HFFc6 (cell line): ENCODE measurements around the gene ACTRT2. TPM values are rescaled to one million over a fixed set of nuclear protein-coding genes. Genes with fewer than 3 reads are reported as not detected.

ENCODE experiments used
- DNase-seq: peaks from one replicate; pipeline ENCODE4 v3.0.0-alpha.2; 2018
- H3K27ac Mint-ChIP-seq: 2 replicates; pipeline ENCODE4 v1.8.0; 2020; ENCODE audit warnings: mild to moderate bottlenecking, mixed read lengths
- H3K27me3 Mint-ChIP-seq: 2 replicates; pipeline ENCODE4 v1.8.0; 2021; ENCODE audit warnings: mild to moderate bottlenecking, moderate library complexity, mixed read lengths; ENCODE audit not compliant: insufficient read depth
- H3K36me3 Mint-ChIP-seq: 2 replicates; pipeline ENCODE4 v1.8.0; 2021; ENCODE audit warnings: low read depth, mixed read lengths
- H3K4me1 Mint-ChIP-seq: 2 replicates; pipeline ENCODE4 v1.8.0; 2020; ENCODE audit warnings: low read depth, mixed read lengths
- H3K4me3 Mint-ChIP-seq: 2 replicates; pipeline ENCODE4 v1.8.0; 2020; ENCODE audit warnings: mild to moderate bottlenecking, moderate library complexity, mixed read lengths
- H3K9me3 Mint-ChIP-seq: 2 replicates; pipeline ENCODE4 v1.8.0; 2020; ENCODE audit warnings: mild to moderate bottlenecking, mixed read lengths
- CTCF ChIP-seq: fragments of 200-600 bp; sonication (generic); IDR thresholded peaks from 2 replicates; pipeline ENCODE4 v1.5.0; 2021; ENCODE audit warnings: antibody characterized with exemption, mild to moderate bottlenecking
- total RNA-seq, 6 experiments: library from RNA; stranded (reverse); fragmentation: NEBNext Ultra II Directional; extraction: Animal tissue kit (Norgen Biotek cat#: 25700); gene quantifications; 2 replicates in 1 of 6; 3 replicates in 5 of 6; pipeline ENCODE4 v1.2.3, GENCODE V29; 2021

The ACTRT2 gene
- total RNA-seq, 6 experiments from 2014 or later, result not detected

- H3K9me3 Mint-ChIP-seq, result no peaks in the 10 kb centered on the region
- peaks cover 23% of the 10 kb centered on the region for H3K27me3 Mint-ChIP-seq
- peak; percentile 13 for DNase-seq
Observed at GRCh38 chr1:3060601-3061551, 39.6 kb downstream of the ACTRT2 start.

GRCh38 chr1:3061566-3061965, 40.3 kb downstream of the ACTRT2 start:
- Mint-ChIP-seq H3K36me3 (no peaks in the 10 kb centered on the region), H3K27ac (no peak overlapping the region), H3K4me1 (no peaks in the 10 kb centered on the region), H3K27me3 (peaks cover 23% of the 10 kb centered on the region), H3K9me3 (no peaks in the 10 kb centered on the region), H3K4me3 (no peak overlapping the region)
- DNase-seq, result no peak
- no peak for TF ChIP-seq CTCF

More at GRCh38 chr1:3060601-3061551, 39.6 kb downstream of the ACTRT2 start:
- H3K4me3 Mint-ChIP-seq, result no peak overlapping the region
- H3K27ac Mint-ChIP-seq, result no peak overlapping the region
- TF ChIP-seq CTCF, result no peak
- H3K4me1 Mint-ChIP-seq, result no peaks in the 10 kb centered on the region
- H3K36me3 Mint-ChIP-seq, result no peaks in the 10 kb centered on the region

GRCh38 chr1:3061981-3062615, 40.8 kb downstream of the ACTRT2 start:
- H3K4me3 Mint-ChIP-seq, result no peak overlapping the region

GRCh38 chr1:3062616-3063378, 41.5 kb downstream of the ACTRT2 start:
- Mint-ChIP-seq H3K4me3 (no peak overlapping the region), H3K27ac (no peak overlapping the region), H3K9me3 (no peaks in the 10 kb centered on the region), H3K27me3 (peaks cover 26% of the 10 kb centered on the region), H3K4me1 (no peaks in the 10 kb centered on the region), H3K36me3 (no peaks in the 10 kb centered on the region)
- TF ChIP-seq CTCF, result no peak
- DNase-seq, result no peak

More at GRCh38 chr1:3061981-3062615, 40.8 kb downstream of the ACTRT2 start:
- H3K36me3 Mint-ChIP-seq, result no peaks in the 10 kb centered on the region
- no peak overlapping the region for H3K27ac Mint-ChIP-seq
- peaks cover 23% of the 10 kb centered on the region for H3K27me3 Mint-ChIP-seq
- no peaks in the 10 kb centered on the region for H3K9me3 Mint-ChIP-seq
- no peaks in the 10 kb centered on the region for H3K4me1 Mint-ChIP-seq
- no peak for DNase-seq
- no peak for TF ChIP-seq CTCF
